CD4-positive, alpha-beta T cell treated with Interleukin-17A for 4 hours (primary cell): ENCODE data around the gene KCNQ2.

ENCODE experiments used
- DNase-seq: peaks from one replicate; pipeline ENCODE4 v3.0.0-alpha.2; 2020; ENCODE audit warnings: mixed read lengths

Gene KCNQ2

DNA sequence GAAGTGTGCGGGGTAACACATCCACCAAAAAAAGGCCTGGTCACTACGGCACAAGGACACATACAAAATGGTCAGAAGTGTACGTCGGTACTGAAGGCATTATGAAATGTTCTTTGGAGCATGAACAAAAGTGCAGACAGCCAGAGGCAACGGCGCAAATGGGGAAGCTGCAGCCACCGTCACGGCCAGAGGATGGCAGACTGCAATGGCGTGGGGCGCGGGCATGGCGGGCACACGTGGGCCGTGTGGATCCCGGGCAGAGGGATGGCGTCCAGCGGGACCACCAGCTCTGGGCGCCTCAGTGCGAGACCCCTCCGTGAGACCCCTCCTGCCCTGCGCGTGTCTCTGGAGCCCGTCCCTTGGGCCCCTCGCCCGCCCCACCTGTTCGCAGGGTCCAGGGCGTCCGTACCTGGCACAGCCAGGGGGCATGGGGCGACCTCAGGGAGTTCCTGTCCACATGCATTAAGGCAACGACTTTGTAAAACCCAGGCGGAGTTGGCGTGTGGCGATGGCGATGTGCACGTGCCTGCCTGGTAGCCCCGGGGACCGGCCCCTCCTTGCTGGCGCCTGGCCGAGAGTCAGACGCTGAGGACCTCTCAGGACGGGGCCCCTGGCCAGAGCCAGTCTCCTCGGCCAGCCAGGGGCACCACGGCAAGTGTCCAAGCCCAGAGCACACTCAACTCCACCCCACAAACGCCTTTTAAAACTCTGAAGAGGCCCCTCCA lies 71.8 kb downstream of the KCNQ2 start:
- no peak for DNase-seq

DNA sequence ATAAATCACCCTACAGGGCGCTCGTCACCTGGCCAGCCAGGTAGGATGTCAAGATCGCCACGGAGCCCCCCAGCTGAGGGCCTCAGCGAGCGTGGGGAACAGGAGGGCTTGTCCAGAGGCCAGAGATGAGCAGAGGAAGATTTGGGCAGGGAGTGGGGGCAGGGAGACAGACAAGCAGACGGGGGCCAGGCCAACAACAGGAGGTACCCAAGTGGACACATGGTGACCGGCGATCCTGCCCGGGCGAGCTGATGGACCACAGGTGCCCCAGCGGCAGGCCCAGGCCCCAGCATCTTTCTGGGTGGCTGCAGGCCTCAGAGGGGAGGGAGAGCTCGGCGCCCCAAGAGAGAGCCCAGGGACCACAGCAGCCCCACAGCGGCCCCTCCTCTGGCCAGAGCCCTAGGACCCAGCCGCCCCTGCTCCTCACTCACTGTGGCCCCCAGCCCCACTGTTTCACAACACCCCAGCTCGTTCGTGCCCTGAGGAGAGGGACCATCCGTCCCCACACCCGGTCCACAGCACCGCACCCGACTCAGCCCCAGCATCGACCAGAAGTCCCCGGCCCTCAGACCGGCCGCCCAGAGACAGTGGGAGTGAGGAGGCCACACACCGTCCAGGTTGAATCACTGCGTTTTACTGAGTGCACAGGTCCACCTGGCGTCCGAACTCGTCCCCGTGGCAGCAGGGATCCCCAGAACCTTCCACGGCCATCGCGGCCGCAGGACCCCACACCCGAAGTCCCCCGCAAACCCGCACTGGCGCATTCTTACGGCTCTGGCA lies 72.7 kb downstream of the KCNQ2 start:
- DNase-seq = no peak

DNA sequence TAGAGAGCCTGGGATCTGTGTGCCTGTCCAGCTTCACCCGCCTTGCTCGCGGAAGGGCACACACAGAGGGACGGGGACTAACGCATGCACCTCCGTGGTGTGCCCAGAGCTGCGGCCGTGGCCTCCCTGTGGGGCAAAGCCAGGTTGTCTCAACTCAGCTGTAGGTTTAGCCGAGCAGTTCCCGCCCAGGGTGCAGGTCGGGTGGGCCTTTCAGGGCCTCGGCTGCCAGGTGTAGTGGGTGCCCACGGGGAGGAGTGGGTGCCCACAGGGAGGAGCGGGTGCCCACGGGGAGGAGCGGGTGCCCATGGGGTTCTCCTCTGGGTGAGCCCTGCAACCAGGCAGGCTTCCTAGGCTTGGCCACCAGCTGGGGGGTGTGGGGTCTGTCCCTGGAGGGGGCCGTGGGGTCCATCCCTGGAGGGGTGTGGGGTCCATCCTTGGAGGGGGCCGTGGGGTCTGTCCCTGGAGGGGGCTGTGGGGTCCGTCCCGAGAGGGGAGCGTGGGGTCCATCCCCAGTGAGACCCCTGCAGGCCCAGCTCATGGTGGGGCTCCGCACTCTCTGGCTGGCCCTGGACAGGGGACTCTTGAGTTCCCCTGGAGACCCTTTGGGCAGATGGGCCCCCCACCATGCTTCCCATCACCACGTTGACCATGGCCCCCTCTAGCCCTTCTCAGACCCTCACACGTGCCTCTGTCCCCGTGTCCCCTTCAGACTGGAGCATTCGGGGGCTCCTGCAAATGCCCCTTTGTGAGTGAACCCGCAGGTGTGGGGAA lies 73.5 kb downstream of the KCNQ2 start:
- no peak for DNase-seq

DNA sequence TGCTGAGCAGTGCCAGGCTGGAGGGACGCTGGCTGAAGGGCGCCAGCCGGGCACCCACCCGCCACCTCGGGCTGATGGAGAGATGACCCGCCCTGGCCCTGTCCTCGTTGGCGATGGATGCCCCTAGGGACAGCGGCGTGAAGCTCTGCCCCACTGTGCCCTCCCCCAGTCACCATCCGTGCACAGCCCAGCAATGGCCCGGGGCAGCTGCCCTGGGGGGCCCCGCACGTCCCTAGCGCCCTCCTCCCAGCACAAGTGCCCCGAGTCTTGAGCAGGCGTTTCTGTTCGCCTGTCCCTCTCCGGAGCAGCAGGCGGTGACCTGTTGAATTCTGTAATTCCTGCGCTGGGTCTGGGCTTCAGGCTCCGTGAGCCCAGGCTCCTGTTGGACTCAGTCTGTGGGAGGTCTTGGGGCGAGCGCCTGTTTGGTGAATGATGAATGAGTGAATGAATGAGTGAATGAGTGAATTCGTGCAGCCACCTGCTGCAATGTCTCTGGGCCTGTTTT lies 74.5 kb downstream of the KCNQ2 start:
- no peak for DNase-seq

DNA sequence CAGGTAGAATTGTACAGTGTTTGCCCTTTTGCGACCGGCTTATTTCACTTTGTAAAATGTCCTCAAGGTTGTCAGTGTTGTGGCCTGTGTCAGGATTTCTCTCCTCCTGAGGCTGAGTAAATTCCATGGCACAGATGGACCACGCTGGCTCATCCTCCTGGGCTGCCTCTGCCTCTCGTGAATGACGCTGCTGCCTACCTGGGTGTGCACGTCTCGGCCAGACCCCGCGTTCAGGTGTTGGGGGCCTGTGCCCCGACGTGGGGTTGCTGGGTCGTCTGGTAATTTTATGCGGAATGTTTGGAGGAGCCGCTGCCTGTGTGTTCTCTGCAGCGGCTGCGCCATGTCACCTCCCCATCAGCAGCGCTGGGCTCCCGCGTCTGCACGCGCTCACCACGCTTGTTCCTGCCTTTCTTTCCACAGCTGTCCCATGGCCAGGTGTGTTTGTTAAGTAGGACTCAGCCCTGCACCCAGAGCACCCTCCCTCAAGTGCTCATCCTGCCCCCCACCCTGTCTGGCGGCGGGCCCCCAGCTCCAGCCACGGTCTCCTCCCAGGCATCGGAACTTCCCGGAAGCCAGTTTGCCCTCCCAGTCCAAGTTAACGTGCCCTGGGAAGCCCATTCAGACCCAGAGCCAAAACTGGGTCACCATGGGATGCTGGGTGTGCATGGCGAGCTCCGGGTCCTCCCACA lies 75.2 kb downstream of the KCNQ2 start:
- no peak for DNase-seq

DNA sequence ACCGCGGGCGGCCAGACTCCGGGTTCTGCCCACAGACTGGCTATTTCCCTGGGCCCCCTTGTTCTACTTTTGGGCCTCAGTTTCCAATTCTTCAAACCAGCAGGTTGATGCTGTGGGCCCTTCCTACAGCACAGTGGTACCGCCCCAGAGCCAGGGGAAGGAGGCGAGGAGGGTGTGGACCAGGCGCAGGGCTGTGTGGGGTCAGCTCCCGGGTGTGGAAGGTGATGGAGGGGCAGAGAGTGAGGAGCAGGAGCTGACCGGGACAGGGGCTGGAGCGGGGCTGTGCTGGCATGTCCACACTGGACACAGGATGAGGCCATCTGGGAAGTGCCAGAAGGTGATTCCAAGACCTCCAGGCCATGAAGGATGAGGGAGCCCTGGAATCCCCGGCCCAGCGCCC lies 76.2 kb downstream of the KCNQ2 start:
- no peak for DNase-seq

DNA sequence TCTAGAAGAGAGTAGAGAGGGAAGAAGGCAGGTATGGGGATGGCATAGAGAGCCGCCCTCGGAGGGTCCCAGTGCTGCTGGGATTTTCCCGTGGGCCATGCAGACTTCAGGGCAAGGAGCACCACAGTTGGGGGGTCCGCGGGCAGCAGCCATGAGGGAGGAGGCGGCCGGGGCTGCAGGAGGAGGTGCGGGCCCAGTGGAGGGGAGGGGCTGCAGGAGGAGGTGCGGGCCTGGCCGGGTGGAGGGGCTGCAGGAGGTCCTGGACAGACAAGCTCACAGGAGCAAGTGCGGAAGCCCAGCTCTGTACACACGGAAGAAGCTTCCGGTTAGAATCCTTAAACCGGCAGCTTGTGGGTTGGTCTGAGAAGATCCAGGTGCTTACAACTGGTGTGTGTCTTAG lies 76.7 kb downstream of the KCNQ2 start:
- DNase-seq = no peak

DNA sequence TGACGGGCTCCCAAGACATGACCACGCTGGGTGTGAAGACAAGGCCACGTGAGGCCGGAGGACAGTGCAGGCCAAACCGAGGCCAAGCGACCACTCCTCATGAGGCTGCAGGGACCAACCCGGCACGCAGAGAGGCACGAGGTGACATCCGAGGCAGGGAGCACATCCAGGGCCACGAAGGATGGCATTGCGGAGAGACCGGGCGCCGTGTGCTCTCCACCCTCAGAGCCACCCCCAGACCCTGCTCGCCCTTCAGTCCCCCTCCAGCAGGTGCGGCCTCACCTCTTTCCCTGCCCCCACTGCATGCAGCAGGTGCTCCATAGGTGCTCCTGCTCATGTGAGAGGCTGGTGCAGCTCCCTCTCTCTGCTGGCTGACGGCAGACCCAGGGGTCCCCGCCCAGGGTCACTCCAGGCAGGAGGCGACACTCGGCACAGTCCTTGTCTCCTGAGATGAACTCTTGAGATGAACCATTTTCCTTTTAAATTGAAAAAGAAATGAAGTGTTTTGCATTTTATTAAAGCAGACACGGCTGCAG lies 77.5 kb downstream of the KCNQ2 start:
- no peak for DNase-seq

DNA sequence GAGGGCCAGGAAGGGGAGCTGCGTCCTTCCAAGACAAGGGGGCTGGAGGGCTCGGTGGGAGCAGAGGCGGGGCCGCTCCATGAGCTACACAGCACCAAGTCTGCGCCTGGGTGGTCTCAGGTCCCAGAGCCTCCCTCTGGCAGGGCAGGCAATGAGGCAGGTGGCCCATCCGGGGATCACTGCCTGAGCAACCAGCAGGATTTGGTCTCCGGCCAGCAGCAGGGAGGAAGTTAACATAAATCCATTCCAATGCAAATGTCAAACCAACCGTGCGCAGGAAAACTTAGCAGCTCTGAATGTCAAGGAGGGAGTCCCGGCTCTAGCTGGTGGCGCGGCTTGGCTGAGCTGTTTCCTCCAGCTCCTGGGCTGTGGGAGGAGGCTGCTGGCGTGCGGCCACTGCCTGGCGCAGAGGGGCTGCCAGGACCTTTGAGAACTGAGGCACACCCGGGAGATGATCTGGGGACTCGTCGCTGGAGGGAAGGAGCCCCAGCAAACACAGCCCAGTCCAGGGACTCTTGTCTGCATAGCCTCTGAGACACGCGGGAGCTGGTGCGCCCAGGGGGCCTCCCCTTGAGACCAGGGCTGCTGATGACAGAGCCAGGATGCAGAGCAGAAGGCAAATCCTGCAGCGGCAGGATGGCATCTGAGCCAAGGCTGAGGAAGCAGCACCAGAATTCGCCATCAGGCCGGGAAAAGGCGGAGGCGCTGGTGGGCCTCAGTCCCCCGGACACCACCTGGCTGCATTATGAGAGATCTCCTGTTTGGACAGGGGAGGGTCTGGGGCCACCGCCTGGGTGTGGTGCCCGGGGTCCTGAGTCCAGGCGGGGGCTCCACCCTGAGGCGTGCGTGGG lies 78.2 kb downstream of the KCNQ2 start:
- no peak for DNase-seq

DNA sequence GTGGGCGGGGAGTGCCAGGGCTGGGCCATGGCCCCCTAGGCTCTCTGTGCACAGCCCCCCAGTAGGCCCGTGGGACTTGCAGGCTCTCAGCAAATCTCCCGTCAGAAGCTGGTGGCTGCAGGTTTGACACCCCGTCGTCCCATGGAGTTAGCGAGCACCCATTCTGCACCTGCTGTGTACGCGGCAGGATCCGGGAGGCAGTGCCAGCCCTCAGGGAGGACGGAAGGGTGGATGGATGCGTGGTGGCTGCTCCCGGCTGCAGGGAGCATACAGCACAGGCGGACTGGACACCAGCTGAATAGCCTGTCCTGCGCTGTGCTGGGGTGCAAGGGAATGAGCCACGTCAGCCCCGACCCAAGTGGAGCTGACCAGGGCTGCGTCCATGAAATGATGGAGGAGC lies 78.9 kb downstream of the KCNQ2 start:
- DNase-seq = no peak

DNA sequence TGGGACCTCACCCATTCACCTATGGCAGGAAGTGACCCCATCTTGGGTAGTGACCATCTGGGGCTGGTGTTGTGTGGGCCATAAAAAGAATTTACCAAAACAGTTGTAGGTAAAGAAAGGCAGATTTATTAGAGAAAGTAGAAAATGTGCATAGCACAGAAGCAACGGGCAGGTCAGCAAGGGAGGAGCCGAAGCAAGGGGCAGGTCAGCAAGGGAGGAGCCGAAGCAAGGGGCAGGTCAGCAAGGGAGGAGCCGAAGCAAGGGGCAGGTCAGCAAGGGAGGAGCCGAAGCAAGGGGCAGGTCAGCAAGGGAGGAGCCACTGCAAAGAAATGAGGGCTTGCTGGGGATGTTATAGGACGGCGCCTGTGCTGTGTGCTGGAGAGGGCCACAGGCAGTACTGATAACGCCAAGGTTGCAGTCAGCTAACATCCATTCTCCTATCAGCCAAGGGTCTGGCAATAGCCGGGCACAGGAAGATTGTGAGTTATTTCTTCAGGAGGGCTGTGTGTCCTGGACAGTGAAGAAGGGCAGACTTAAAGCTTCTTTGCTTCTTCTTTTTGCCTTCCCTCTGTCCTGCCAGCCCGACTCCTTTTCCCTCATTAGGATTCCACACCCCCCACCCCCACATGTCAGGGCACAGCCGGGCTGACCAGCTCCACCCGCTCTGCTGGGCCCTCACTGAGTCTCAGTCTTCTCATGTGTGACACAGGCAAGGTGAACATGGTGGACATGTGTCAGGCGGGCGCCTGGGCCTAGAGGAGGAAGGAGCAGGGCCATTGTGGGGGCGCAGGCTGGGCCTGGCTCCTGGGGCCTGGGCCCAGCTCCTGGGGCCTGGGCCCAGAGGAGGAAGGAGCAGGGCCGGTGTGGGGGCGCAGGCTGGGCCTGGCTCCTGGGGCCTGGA lies 79.7 kb downstream of the KCNQ2 start:
- DNase-seq = no peak

DNA sequence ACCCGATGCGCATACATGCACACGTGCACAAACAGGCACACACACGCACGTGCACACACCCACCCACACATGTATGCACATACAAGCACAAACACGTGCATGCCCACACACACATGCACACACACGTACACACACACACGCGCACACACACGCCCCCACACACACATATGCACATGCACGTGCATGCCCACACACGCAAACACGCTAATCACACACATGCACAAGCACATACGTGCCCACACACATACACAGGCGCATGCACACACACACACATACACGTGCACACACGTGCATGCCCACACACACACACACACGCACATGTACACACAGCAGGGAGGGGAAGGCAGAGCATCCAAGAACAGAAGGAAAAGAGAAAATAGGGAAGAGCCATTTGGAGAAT lies 84.5 kb downstream of the KCNQ2 start:
- no peak for DNase-seq

DNA sequence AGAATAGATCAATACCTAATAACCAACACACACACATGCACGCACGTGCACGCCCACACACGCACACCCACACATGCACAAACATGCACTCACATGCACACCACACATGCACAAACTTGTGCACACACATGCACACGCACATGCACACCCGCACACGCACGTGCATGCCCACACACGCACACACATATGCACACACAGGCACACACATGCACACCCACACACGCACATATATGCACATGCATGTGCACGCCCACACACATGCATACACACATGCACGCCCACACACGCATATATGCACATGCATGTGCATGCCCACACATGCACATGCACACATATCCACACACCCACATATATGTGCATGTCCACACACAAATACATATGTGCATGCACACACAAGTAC lies 85.1 kb downstream of the KCNQ2 start:
- no peak for DNase-seq

DNA sequence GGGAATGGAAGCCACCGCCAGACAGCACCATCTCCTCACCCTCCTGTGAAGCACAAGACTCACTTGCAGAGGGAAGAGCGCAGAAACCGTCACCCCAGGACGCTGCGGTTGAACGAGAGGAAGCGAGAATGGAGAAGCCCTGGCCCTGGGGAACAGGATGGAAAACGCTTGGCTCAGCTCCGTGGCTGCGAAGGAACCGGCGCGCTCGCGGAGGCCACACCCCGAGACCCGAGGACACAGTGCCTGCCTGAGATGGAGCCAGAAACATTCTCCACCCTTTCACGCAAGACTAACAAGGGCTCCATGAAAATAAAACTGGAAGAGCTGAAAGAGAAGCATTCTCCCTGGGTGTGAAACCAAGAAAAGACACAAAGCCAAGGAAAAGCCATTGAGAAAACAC lies 86.0 kb downstream of the KCNQ2 start:
- DNase-seq = no peak

DNA sequence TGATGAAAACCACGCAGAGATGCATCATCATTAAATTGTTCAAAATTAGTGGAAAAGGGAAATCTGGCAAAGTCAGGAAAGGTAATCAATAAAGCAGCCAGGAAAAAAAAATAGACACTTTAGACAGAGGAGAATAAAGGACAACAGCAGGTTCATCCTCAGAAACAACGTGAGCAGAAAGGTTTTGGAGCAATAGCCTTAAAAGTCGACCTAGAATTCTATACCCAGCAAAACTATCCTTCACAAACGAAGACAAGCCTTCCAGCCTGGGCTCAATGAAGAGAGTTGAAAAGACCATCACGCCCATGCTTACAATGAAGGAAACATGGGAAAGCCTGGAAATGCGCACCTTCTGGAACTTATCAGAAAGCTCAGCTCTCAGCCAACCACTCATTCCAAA lies 86.6 kb downstream of the KCNQ2 start:
- no peak for DNase-seq

DNA sequence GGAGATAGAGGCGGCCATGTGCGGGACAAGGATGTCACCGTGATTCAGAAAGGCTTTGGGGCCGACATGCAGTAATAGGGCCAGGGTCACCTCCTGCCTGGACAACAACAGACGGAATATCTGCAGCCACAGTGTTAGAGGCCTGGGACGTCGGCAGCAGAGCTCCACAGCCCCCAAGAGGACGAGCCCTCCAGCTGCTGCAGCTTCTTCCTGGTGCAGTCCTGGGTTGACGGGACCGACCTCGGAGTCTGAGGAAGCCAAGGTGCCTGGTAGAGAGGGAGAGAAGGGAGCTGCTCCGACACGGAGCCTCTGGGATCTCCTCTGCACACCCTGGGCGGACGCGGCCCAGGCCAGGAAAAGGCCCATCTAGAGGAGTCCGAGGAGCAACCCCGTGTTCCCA lies 88.1 kb downstream of the KCNQ2 start:
- no peak for DNase-seq

DNA sequence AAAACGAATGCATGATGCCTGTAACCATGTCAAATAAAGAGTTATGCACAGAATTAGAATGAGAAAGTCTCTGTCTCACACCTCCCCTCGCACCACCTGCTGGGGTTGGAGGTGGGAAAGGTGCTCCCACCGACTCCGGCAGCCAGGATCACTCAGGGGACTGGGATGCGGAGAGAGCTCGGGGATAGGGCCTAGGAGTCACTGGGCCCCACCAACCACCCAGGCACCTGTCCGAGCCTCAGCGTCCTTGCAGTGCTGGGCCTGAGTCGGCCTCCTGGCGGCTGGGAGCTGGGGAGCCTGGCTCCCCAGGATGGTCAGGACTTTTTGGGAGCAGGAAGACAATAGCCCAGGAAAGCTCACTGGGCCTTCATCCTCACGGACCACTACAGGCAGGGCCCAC lies 88.9 kb downstream of the KCNQ2 start:
- DNase-seq = no peak

DNA sequence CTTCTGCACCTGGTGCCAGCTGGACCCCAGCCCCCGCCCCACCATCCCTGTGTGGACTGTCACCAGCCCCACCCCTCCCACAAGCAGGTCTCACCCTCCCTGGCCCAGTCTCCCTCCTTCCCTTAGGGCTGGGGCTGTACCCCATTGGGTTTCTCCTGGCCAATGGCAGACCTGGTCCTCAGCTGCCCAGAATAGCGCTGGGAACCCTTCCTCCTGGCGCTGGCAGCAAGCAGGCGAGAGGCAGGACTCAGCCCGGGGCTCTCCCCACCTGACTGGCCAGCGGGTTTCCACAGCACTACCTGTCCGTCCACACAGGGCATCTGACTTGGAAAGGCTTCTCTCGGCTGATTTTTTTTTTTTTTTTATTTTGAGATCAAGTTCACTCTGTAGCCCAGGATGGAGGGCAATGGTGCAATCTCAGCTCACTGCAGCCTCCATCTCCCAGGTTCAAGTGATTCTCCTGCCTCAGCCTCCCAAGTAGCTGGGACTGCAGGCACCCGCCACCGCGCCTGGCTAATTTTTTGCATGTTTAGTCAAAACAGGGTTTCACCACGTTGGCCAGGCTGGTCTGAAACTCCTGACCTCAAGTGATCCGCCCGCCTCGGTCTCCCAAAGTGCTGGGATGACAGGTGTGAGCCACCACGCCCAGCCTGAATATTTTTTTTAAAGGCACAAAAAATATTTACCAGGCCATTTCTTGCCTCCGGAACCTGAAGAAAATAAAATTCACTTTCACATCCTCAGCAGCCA lies 89.7 kb downstream of the KCNQ2 start:
- DNase-seq = no peak

DNA sequence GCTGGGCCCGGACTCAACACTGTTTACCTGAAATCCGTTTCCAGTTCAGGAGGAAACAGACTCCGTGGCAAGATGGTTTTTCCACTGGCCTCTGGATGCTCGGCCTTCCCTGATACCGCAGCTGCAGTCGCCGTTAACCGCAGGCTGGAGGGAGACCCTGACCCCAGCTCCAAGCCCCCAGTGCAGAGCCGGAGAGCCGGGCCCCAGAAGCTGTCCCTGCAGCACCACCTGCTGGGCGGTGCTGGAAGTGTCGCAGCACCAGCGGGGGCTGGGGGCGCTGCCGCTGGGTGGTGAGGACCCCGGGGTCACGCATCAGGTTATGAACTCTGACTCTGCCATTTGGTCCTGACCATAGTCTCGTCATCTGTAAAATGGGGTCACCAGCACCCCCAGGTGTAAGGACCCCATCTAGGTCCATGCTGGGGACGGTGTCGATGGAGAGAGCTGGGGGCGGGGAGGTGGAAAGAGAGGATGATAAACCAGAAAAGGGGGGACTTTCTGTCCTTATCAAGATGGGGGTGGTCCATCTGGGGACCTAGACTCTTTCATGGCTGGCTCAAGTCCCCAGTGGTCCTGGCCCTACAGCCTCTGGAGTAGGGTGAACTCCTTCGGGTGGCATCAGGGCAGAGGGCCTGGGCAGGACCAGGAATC lies 90.5 kb downstream of the KCNQ2 start:
- peak; percentile 50 for DNase-seq
